Naive thymus-derived CD4-positive, alpha-beta T cell (primary cell): ENCODE measurements around the gene PABPN1. TPM values are rescaled to one million over a fixed set of nuclear protein-coding genes. Genes with fewer than 3 reads are reported as not detected.
"Not testable (repeated sequence)": the region's sequence is repeated elsewhere in the genome, so short reads cannot be mapped to it uniquely, and the experiment has no call there.

ENCODE experiments used
- ATAC-seq: fragments of 150-1000 bp; cut with Tn5 transposase; 2 replicates; pipeline ENCODE4 v1.10.0; 2021; ENCODE audit warnings: mild to moderate bottlenecking, moderate library complexity
- CTCF ChIA-PET: fragments of 350-600 bp; sonication (Branson Sonifier 250); formaldehyde crosslinking; loops from one replicate; lab custom pipeline; 2021; ENCODE audit warnings: antibody characterized with exemption; lab: Charles Lee
- POLR2A ChIA-PET: fragments of 350-600 bp; sonication (Branson Sonifier 250); formaldehyde crosslinking; loops from one replicate; lab custom pipeline; 2021; ENCODE audit warnings: antibody characterized with exemption, inconsistent platforms; lab: Charles Lee
- DNase-seq, 9 donors: peaks; one replicate each; pipeline versions ENCODE4 v3.0.0 to v3.0.0-alpha.2; 2020 to 2022; ENCODE audit warnings: mixed read lengths in 1 of 9
- H3K27ac ChIP-seq: one replicate; pipeline ENCODE4 v1.7.0; 2013; ENCODE audit warnings: mild to moderate bottlenecking, low read depth, low read length, moderate library complexity
- H3K27me3 ChIP-seq, 2 donors: one replicate each; pipeline ENCODE4 v1.7.0; 2013; ENCODE audit warnings: low read length in 2 of 2, mild to moderate bottlenecking in 2 of 2, moderate library complexity in 2 of 2; ENCODE audit not compliant: control insufficient read depth in 2 of 2, insufficient read depth in 2 of 2
- H3K36me3 ChIP-seq, 3 experiments: 1 replicate in 2 of 3; 2 replicates in 1 of 3; pipeline ENCODE4 v1.7.0; 2013; ENCODE audit warnings: low read length in 3 of 3, mild to moderate bottlenecking in 3 of 3, moderate library complexity in 1 of 3; ENCODE audit not compliant: insufficient read depth in 3 of 3, control insufficient read depth in 2 of 3
- H3K4me1 ChIP-seq, 2 donors: one replicate each; pipeline ENCODE4 v1.7.0; 2013; ENCODE audit warnings: low read length in 2 of 2, mild to moderate bottlenecking in 2 of 2, moderate library complexity in 1 of 2; ENCODE audit not compliant: control insufficient read depth in 2 of 2, insufficient read depth in 2 of 2
- H3K4me3 ChIP-seq: 2 replicates; pipeline ENCODE4 v1.7.0; 2013; ENCODE audit warnings: mild to moderate bottlenecking, low read length
- H3K9me3 ChIP-seq, 3 experiments: 1 replicate in 2 of 3; 2 replicates in 1 of 3; pipeline ENCODE4 v1.7.0; 2013; ENCODE audit warnings: low read length in 3 of 3; ENCODE audit not compliant: control insufficient read depth in 2 of 3
- H3K27ac Mint-ChIP-seq, 9 donors: one replicate each; pipeline ENCODE4 v1.8.0; 2020 to 2022; ENCODE audit warnings: mixed read lengths in 9 of 9, mild to moderate bottlenecking in 8 of 9, moderate library complexity in 5 of 9, inconsistent platforms in 2 of 9
- H3K27me3 Mint-ChIP-seq, 5 donors: one replicate each; pipeline ENCODE4 v1.8.0; 2021 to 2022; ENCODE audit warnings: mixed read lengths in 5 of 5, mild to moderate bottlenecking in 1 of 5
- H3K36me3 Mint-ChIP-seq, 5 donors: one replicate each; pipeline ENCODE4 v1.8.0; 2020 to 2022; ENCODE audit warnings: mixed read lengths in 5 of 5, mild to moderate bottlenecking in 3 of 5, inconsistent platforms in 1 of 5
- H3K4me1 Mint-ChIP-seq, 7 donors: one replicate each; pipeline ENCODE4 v1.8.0; 2020 to 2022; ENCODE audit warnings: mixed read lengths in 7 of 7, mild to moderate bottlenecking in 3 of 7, inconsistent platforms in 1 of 7
- H3K4me3 Mint-ChIP-seq, 10 donors: one replicate each; pipeline ENCODE4 v1.8.0; 2020 to 2022; ENCODE audit warnings: mild to moderate bottlenecking in 10 of 10, mixed read lengths in 10 of 10, moderate library complexity in 6 of 10, inconsistent platforms in 2 of 10
- H3K9me3 Mint-ChIP-seq, 11 donors: one replicate each; pipeline ENCODE4 v1.8.0; 2020 to 2022; ENCODE audit warnings: mixed read lengths in 11 of 11, mild to moderate bottlenecking in 4 of 11, inconsistent platforms in 1 of 11, moderate library complexity in 1 of 11
- intact Hi-C, 2 donors: fragments of 100-400 bp; cut with micrococcal nuclease; formaldehyde crosslinking; loops; one replicate each; pipeline ENCODE4 v1.15.1; 2023
- polyA plus RNA-seq, 2 donors: library from polyadenylated mRNA; unstranded; fragments of 300-500 nt; fragmentation: Illumina TruSeq; gene quantifications; one replicate each; pipeline ENCODE4 v1.2.3, GENCODE V29; 2021
- total RNA-seq, 6 experiments: library from RNA in 5 of 6; stranded (reverse) in 5 of 6; gene quantifications; 1 replicate in 5 of 6; 2 replicates in 1 of 6; pipeline ENCODE4 v1.2.3 and lab custom pipeline; 2021 to 2026

PABPN1 gene
- total and polyA plus RNA-seq, 7 experiments from 2014 or later: 57.5 to 213 (median 189) TPM

- no peaks in the 10 kb centered on the region for H3K27me3 ChIP-seq
- H3K4me3 ChIP-seq: peak overlapping the region; percentile 84
- H3K27ac ChIP-seq: peak overlapping the region; percentile 96
- intact Hi-C loops: loop anchor here (2.0 to 5.0 kb wide), 2 partner anchors 58 to 629 kb away; partner anchors contain the start of gene DHRS4 (in 1 of the 2)
- H3K4me1 Mint-ChIP-seq: peaks cover 22 to 38% (median 33%) of the 10 kb centered on the region in 7 donors
- H3K27ac Mint-ChIP-seq: peak overlapping the region; percentile 82 to 99 (median 94)
- H3K9me3 ChIP-seq: no peaks in the 10 kb centered on the region
- POLR2A ChIA-PET: interaction anchor here (0.5 to 8.3 kb wide), 11 partner anchors 19 to 228 kb away, joined by 3 to 286 read pairs (median 4); partner anchors contain the start of genes ACIN1, BCL2L2, C14orf119 and HOMEZ
- CTCF ChIA-PET: interaction anchor here (1.1 to 4.2 kb wide), 7 partner anchors 20 to 254 kb away, joined by 3 to 41 read pairs (median 5); partner anchors contain the start of gene PPP1R3E
- ATAC-seq: no peak
- H3K27me3 Mint-ChIP-seq: no peaks in the 10 kb centered on the region
- H3K4me3 Mint-ChIP-seq: peak overlapping the region; percentile 91 to 97 (median 93)
- H3K36me3 Mint-ChIP-seq: peaks cover 0 to 30% (median 5%) of the 10 kb centered on the region in 5 donors
- H3K4me1 ChIP-seq: peaks cover 22% of the 10 kb centered on the region in 2 donors
- peaks cover 15 to 26% (median 23%) of the 10 kb centered on the region in 3 experiments for H3K36me3 ChIP-seq
- peaks cover 0 to 3% (median 0%) of the 10 kb centered on the region in 11 donors for H3K9me3 Mint-ChIP-seq
- no peak for DNase-seq
Measured at GRCh38 chr14:23322568-23323517, 1.6 kb downstream of the PABPN1 start.

DNA sequence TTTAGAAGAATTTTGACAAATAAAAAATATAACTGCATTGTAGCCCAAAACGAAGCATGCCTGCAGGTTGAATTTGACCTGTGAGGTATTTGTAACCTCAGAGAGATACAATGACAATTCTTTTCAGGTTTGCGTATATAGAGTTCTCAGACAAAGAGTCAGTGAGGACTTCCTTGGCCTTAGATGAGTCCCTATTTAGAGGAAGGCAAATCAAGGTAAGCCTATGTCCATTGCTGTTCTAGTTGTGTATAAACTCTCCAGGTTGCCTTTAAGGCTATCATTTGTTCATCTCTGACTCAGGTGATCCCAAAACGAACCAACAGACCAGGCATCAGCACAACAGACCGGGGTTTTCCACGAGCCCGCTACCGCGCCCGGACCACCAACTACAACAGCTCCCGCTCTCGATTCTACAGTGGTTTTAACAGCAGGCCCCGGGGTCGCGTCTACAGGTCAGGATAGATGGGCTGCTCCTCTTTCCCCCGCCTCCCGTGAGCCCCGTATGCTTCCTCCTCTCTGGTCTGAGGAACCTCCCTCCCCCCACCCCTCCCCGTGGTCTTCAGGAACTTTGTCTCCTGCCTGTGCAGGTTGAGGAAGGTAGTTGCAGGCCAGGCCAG, 2.7 kb downstream of the PABPN1 start:
- H3K27me3 ChIP-seq: no peaks in the 10 kb centered on the region
- H3K36me3 ChIP-seq: peaks cover 15 to 26% (median 23%) of the 10 kb centered on the region in 3 experiments
- intact Hi-C loops: loop anchor here (2.0 to 5.0 kb wide), 2 partner anchors 59 to 628 kb away; partner anchors contain the start of gene DHRS4 (in 1 of the 2)
- Mint-ChIP-seq H3K4me1 (peaks cover 22 to 38% (median 36%) of the 10 kb centered on the region in 7 donors), H3K36me3 (peaks cover 0 to 30% (median 5%) of the 10 kb centered on the region in 5 donors), H3K4me3 (no peak overlapping the region), H3K27ac (peak overlapping the region in 2 of 9 donors; percentile 72 to 99), H3K27me3 (no peaks in the 10 kb centered on the region), H3K9me3 (peaks cover 0 to 3% (median 0%) of the 10 kb centered on the region in 11 donors)
- DNase-seq: no peak
- peak overlapping the region; percentile 96 for H3K27ac ChIP-seq
- ATAC-seq: no peak
- H3K9me3 ChIP-seq: no peaks in the 10 kb centered on the region
- H3K4me1 ChIP-seq: peaks cover 22% of the 10 kb centered on the region in 2 donors
- POLR2A ChIA-PET: interaction anchor here (0.8 to 8.3 kb wide), 3 partner anchors 20 to 29 kb away, joined by 3 to 286 read pairs (median 4); partner anchors contain the start of genes BCL2L2, PPP1R3E and SLC22A17
- CTCF ChIA-PET: interaction anchor here (2.1 kb wide), 1 partner anchor 56 kb away, joined by 6 read pairs; no protein-coding TSS in a partner anchor
- H3K4me3 ChIP-seq: no peak overlapping the region

- Histone ChIP-seq H3K27me3 (no peaks in the 10 kb centered on the region), H3K27ac (peak overlapping the region; percentile 4), H3K4me1 (peaks cover 22% of the 10 kb centered on the region in 2 donors), H3K4me3 (no peak overlapping the region), H3K9me3 (no peaks in the 10 kb centered on the region), H3K36me3 (peaks cover 15 to 26% (median 23%) of the 10 kb centered on the region in 3 experiments)
- peaks cover 22 to 38% (median 35%) of the 10 kb centered on the region in 7 donors for H3K4me1 Mint-ChIP-seq
- intact Hi-C loops: loop anchor here in 1 of 2 donors (5.0 kb wide), 1 partner anchor 628 kb away; the partner anchor contains the start of gene DHRS4
- ATAC-seq (no peak), DNase-seq (no peak)
- no peaks in the 10 kb centered on the region for H3K27me3 Mint-ChIP-seq
- no peak overlapping the region for H3K27ac Mint-ChIP-seq
- H3K4me3 Mint-ChIP-seq: no peak overlapping the region
- CTCF ChIA-PET: interaction anchor here (2.1 kb wide), 1 partner anchor 56 kb away, joined by 6 read pairs; no protein-coding TSS in a partner anchor
- POLR2A ChIA-PET: interaction anchor here (8.3 kb wide), 1 partner anchor 21 kb away, joined by 286 read pairs; the partner anchor contains the start of genes BCL2L2 and PPP1R3E
- peaks cover 0 to 30% (median 5%) of the 10 kb centered on the region in 5 donors for H3K36me3 Mint-ChIP-seq
- H3K9me3 Mint-ChIP-seq: peaks cover 0 to 3% (median 0%) of the 10 kb centered on the region in 11 donors
Measured at GRCh38 chr14:23324455-23324846, 3.2 kb downstream of the PABPN1 start.

GRCh38 chr14:23324993-23325392, 3.7 kb downstream of the PABPN1 start:
- CTCF ChIA-PET: interaction anchor here (2.1 kb wide), 1 partner anchor 55 kb away, joined by 6 read pairs; no protein-coding TSS in a partner anchor
- Histone ChIP-seq H3K4me3 (no peak overlapping the region), H3K27ac (no peak overlapping the region), H3K9me3 (no peaks in the 10 kb centered on the region), H3K27me3 (no peaks in the 10 kb centered on the region), H3K36me3 (peaks cover 15 to 26% (median 23%) of the 10 kb centered on the region in 3 experiments), H3K4me1 (peaks cover 20% of the 10 kb centered on the region in 2 donors)
- no peaks in the 10 kb centered on the region for H3K27me3 Mint-ChIP-seq
- POLR2A ChIA-PET: interaction anchor here (8.3 kb wide), 1 partner anchor 21 kb away, joined by 286 read pairs; the partner anchor contains the start of genes BCL2L2 and PPP1R3E
- intact Hi-C loops: loop anchor here in 1 of 2 donors (5.0 kb wide), 1 partner anchor 627 kb away; the partner anchor contains the start of gene DHRS4
- H3K9me3 Mint-ChIP-seq: peaks cover 0 to 3% (median 0%) of the 10 kb centered on the region in 11 donors
- peak overlapping the region in 1 of 10 donors; percentile 41 for H3K4me3 Mint-ChIP-seq
- DNase-seq (no peak), ATAC-seq (no peak)
- peaks cover 19 to 33% (median 30%) of the 10 kb centered on the region in 7 donors for H3K4me1 Mint-ChIP-seq
- no peak overlapping the region for H3K27ac Mint-ChIP-seq
- peaks cover 0 to 27% (median 5%) of the 10 kb centered on the region in 5 donors for H3K36me3 Mint-ChIP-seq

GRCh38 chr14:23325746-23326145, 4.5 kb downstream of the PABPN1 start:
- H3K9me3 ChIP-seq, ATAC-seq, H3K27ac ChIP-seq, H3K9me3 Mint-ChIP-seq, H3K4me3 Mint-ChIP-seq, H3K27me3 ChIP-seq, DNase-seq, H3K4me3 ChIP-seq, H3K27me3 Mint-ChIP-seq, intact Hi-C loops: not testable (repeated sequence)
- Mint-ChIP-seq H3K4me1 (peaks cover 15 to 26% (median 22%) of the 10 kb centered on the region in 7 donors), H3K27ac (peak overlapping the region in 1 of 9 donors; percentile 32), H3K36me3 (peaks cover 0 to 24% (median 5%) of the 10 kb centered on the region in 5 donors)
- POLR2A ChIA-PET: interaction anchor here (0.6 to 8.3 kb wide), 4 partner anchors 22 to 284 kb away, joined by 3 to 286 read pairs (median 5); partner anchors contain the start of genes BCL2L2, NGDN and PPP1R3E
- H3K4me1 ChIP-seq: peaks cover 13% of the 10 kb centered on the region in 2 donors
- H3K36me3 ChIP-seq: peaks cover 15 to 26% (median 23%) of the 10 kb centered on the region in 3 experiments
- CTCF ChIA-PET: interaction anchor here (0.7 to 4.6 kb wide), 2 partner anchors 55 to 249 kb away, joined by 5 to 30 read pairs; no protein-coding TSS in a partner anchor
